Retinal pigment epithelial cell (primary cell): Measurements from ENCODE around the gene CREB5.

ENCODE experiments used
- DNase-seq: peaks from one replicate; pipeline ENCODE4 v3.0.0-alpha.2; 2010; ENCODE audit warnings: low read depth
- H3K4me3 ChIP-seq: 2 replicates; pipeline ENCODE4 v1.5.1; 2011; ENCODE audit warnings: mild to moderate bottlenecking, low read length, control low read depth, moderate library complexity
- CTCF ChIP-seq: conservative IDR thresholded peaks from 2 replicates; pipeline ENCODE4 v1.5.1; 2011; ENCODE audit warnings: low read depth, low read length, control low read depth, inconsistent platforms

The CREB5 gene

GRCh38 chr7:28671526-28671925 is 259.2 kb downstream of the CREB5 start:
- H3K4me3 ChIP-seq: no peak overlapping the region
- no peak for DNase-seq
- TF ChIP-seq CTCF: no peak

- no peak overlapping the region for H3K4me3 ChIP-seq
- no peak for TF ChIP-seq CTCF
- no peak for DNase-seq
Observed at GRCh38 chr7:28672397-28672797, 260.1 kb downstream of the CREB5 start.

- no peak overlapping the region for H3K4me3 ChIP-seq
- no peak for TF ChIP-seq CTCF
- no peak for DNase-seq
Observed at GRCh38 chr7:28674359-28674782, 262.1 kb downstream of the CREB5 start.

GRCh38 chr7:28675429-28675828 is 263.1 kb downstream of the CREB5 start:
- no peak for DNase-seq
- H3K4me3 ChIP-seq: no peak overlapping the region
- no peak for TF ChIP-seq CTCF

- no peak for TF ChIP-seq CTCF
- DNase-seq: no peak
- no peak overlapping the region for H3K4me3 ChIP-seq
Observed at GRCh38 chr7:28677668-28678067, 265.4 kb downstream of the CREB5 start.

GRCh38 chr7:28678431-28678965 is 266.2 kb downstream of the CREB5 start:
- DNase-seq: no peak
- no peak for TF ChIP-seq CTCF
- H3K4me3 ChIP-seq: no peak overlapping the region

GRCh38 chr7:28681693-28682310 is 269.5 kb downstream of the CREB5 start:
- TF ChIP-seq CTCF: no peak
- DNase-seq: no peak
- no peak overlapping the region for H3K4me3 ChIP-seq
